HG03097 (cell line): Measurements from ENCODE around the gene ST8SIA1.

Experiments
- ATAC-seq: cut with Tn5 transposase; IDR thresholded peaks from one replicate; pipeline ENCODE4 v1.9.1; 2021; ENCODE audit not compliant: unreplicated experiment, low FRiP score

The ST8SIA1 gene

DNA sequence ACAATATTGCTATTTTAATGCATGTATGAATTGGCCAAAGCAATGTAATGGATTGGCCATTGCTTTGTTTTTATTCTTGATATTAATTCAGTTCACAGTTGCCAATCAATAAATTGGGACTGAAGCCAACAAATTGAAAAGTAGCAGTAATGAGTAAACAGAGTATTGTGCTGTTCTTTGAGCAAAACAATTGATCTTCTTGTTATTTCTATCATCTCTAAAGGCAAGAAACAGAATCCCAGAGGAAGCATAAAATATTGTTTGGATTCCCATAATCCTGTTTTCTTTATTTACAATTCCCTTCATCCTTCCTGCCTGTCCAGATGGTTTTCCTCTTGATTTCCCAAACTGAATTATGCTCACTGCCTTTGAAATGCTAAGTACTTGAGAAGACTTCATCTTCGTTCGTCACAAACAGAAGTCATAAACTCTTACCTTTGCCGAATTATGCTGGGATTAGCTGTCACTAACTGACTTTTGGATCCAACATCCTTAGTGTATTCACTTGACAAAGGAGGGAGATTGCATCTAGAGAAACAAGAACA, 85.9 kb downstream of the ST8SIA1 start:
- ATAC-seq, result no peak

DNA sequence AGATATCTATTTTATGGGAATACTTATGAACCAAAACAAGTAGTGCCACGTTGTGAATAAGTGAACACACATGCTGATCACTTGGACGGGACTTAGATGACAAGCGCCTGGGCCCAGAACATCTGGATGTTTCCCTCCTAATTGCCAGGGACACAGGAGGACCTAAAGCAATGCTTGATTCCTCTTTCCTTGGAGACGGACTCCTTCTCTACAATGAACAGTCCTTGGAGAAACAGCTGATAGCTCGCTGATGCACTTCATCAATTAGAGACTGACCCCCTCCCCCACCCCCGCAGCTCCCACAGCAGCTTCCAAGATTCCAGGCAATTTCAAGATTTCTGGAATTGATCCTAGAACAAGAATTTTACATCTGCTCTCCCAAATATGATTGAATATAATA, 86.4 kb downstream of the ST8SIA1 start:
- no peak for ATAC-seq

DNA sequence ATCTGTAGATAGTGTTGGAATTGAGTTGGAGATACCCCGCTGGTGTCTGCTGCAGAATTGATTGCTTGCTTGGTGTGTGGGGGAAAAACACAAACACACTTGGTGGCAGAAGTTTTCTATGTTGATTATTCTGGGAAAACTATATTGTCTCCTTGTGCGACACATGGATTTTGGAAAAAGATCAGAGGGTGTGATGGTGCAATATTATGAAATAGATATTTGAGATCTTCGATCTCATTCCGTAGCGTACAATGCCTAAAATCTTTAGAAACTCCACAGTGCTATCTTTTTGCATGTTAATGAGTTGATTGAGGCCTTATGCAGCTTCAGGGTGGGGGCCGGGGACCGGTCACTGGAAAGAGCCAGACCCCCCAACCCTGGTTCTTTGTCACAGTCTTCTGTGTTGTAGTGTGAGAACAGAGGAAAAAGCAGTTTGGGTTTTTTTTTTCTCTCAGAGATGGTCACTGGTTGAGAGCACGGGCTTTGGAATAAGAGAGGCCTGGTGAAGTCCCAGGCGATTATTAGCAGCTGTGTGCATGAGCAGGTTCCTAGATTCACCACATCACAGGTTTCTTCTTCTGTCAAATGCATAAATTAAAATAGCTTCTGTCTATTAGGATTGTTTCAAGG, 88.2 kb downstream of the ST8SIA1 start:
- ATAC-seq, result no peak

DNA sequence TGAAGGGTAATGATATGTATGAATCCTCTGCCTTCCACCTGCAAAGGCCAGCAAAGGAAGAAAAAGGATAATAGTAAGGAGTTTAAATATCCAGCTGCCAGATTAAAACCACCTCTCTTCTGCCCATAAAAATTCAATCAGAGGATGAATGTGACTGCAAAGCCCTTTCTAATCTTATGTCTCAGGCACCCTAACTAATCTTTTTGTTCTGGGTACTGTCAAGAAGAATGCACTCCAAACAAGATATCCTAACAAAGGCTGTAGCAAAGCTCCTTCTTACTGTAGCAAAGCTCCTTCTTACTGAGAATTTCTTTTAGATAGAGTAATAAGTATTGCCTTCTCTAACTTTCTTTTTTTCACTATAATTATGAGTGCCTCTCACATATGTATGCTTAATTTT, 91.8 kb downstream of the ST8SIA1 start:
- ATAC-seq, result no peak

DNA sequence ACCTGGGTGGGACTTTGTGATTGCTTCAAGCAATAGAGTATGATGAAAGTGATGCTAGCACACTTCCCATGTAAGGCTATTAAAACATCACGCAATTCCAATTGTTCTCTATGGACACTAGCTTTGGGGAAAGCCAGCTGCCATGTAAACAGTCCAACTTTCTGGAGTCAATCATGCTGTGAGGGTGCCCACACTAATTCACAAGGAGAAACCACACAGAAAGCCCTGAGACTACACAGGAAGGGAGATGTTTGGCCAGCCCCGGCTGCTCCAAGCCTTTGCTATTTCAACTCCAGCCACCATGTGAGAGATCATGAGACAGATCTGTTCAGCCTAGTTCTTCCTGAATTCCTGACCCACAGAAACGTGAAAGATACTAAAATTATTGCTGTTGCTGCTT, 96.3 kb downstream of the ST8SIA1 start:
- no peak for ATAC-seq

GRCh38 chr12:22234561-22234960, 99.9 kb downstream of the ST8SIA1 start:
- ATAC-seq, result no peak

GRCh38 chr12:22231836-22232235, 102.7 kb downstream of the ST8SIA1 start:
- no peak for ATAC-seq

GRCh38 chr12:22231078-22231477, 103.4 kb downstream of the ST8SIA1 start:
- no peak for ATAC-seq

DNA sequence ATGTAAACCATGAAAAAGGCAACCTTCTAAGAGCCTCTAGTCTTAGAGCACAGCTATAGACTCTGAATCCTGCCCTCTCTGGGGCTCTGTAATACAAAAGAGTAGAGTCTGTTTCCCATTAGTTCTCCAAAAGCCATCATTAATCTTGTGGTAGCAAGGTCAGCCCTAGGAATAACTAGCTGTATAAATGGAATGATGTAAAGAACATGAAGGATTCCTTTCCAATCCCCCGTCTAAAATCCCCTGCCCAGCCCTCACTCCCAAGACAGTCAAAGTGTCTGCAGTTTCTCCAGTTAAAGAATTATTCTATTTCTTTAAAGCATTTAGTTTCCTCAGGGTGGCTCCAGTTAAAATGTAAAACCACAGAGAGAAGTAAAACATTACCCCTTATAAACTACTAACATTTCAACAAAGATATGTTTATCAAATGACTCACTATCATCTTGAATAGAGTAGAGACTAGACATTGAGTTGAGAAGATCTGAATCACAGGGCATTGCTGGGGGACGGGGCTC, 104.2 kb downstream of the ST8SIA1 start:
- no peak for ATAC-seq

DNA sequence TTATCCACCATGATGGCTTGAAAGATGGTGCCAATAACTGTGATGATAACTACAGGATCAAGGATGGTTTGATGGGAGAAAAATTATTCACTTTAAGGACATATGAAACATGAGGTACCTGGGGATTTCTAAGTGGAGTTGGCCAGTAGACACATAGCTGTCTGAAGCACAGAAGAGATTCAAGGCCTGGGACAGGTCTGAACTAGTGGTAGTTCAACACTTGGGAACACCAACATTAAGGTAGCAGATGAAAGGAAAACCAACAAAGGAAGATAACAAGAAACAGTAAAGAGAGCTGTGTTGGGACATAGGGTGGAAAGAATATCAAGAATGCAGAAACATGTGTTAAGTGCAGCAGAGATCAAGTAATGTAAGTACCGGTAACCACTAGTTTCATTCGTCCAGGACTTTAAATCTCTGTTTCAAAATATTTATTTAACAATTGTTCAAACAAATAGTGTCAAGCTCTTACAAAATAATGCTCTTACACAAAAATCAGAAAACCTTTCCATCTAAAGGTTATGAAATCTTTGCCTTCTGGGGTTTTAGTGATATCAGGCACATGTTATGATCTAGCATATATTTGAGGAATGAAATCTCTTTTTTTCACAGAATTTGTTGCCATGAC, 104.7 kb downstream of the ST8SIA1 start:
- ATAC-seq, result no peak

DNA sequence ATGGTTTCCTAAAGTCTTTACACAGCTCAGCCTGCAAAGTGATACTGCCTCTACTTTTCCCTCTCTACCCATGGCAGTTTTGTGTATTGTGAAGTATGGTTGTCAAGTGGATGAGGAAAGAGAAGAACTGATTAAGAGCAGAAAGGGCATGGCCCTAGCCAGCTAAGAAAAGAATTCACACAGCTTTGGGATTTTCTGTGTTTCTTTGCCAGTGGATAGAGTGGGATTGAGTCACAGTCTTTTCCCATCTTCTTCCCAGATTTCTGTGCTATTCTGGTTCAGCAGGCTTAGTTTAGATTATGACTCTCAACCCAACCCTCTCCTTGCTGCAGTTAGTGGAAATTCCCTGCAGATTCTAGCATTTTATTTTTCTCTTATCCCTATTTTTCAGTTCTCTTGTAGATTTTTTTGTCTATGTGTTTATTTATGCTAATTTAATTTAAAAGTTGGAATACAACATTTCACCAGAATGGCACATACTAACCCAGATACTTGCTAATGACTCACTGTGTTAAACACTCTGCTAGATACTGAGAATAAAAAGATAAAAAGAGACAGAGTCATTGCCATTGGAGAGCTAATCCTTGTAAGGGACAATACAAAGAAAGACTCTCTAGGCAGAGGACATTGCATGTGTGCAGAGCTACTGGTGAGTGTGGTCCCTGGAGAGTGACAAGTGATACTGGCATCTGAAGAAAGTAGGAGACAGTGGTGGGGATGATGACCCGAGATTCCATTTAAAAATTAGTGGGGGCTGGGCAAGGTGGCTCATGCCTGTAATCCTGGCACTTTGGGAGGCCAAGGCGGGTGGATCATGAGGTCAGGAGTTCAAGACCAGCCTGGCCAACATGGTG, 106.3 kb downstream of the ST8SIA1 start:
- ATAC-seq, result no peak

- ATAC-seq, result no peak
Observed at GRCh38 chr12:22223356-22223755, 111.2 kb downstream of the ST8SIA1 start.

DNA sequence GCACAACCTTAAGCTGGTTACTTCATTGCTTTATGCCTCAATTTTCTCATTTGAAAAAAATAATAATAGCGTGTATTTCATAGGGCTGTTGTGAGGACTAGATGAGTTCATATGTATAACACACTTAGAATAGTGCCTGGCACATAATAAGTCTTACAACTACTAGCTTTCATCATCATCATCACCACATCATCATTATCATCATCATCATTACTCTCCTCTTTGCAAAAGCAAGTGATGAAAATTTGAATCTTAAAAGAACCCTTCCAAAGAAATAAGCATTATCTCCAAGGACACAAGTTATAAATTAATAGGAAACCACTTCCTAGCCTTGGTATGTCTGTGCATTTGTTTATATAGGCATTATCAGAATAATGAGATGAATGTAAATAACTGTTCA, 117.0 kb downstream of the ST8SIA1 start:
- no peak for ATAC-seq

GRCh38 chr12:22215467-22216253, 118.8 kb downstream of the ST8SIA1 start:
- no peak for ATAC-seq

GRCh38 chr12:22211128-22211527, 123.4 kb downstream of the ST8SIA1 start:
- no peak for ATAC-seq

- ATAC-seq, result no peak
Observed at GRCh38 chr12:22209422-22209821, 125.1 kb downstream of the ST8SIA1 start.

- ATAC-seq, result no peak
Observed at GRCh38 chr12:22206111-22206728, 128.3 kb downstream of the ST8SIA1 start.

- no peak for ATAC-seq
Observed at GRCh38 chr12:22204391-22204790, 130.1 kb downstream of the ST8SIA1 start.

- ATAC-seq, result no peak
Observed at GRCh38 chr12:22202847-22203246, 131.7 kb downstream of the ST8SIA1 start.

GRCh38 chr12:22201101-22201500, 133.4 kb downstream of the ST8SIA1 start:
- no peak for ATAC-seq
